ACC112 (cell line): ENCODE data around the gene ETNK2.
"Not testable (repeated sequence)": the region's sequence is repeated elsewhere in the genome, so short reads cannot be mapped to it uniquely, and the experiment has no call there.

ENCODE experiments used
- H2AFZ ChIP-seq: fragments of 200-600 bp; sonication (generic); one replicate; pipeline ENCODE4 v1.6.0; 2017; ENCODE audit warnings: antibody characterized with exemption, low read length; ENCODE audit not compliant: unreplicated experiment
- H3K27ac ChIP-seq: fragments of 200-600 bp; sonication (generic); 2 replicates; pipeline ENCODE4 v1.5.1; 2014; ENCODE audit warnings: low read depth, mild to moderate bottlenecking, antibody characterized with exemption, low read length, moderate library complexity
- H3K27me3 ChIP-seq: fragments of 200-600 bp; sonication (generic); 2 replicates; pipeline ENCODE4 v1.6.1; 2014; ENCODE audit warnings: mild to moderate bottlenecking, antibody characterized with exemption, low read length, moderate library complexity, mixed read lengths; ENCODE audit not compliant: insufficient read depth
- H3K36me3 ChIP-seq: fragments of 200-600 bp; sonication (generic); 2 replicates; pipeline ENCODE4 v1.6.1; 2016; ENCODE audit warnings: mild to moderate bottlenecking, antibody characterized with exemption, low read length, moderate library complexity, mixed read lengths; ENCODE audit not compliant: insufficient read depth
- H3K4me1 ChIP-seq: fragments of 200-600 bp; sonication (generic); one replicate; pipeline ENCODE4 v1.6.1; 2016; ENCODE audit warnings: low read length, mixed read lengths; ENCODE audit not compliant: insufficient read depth, unreplicated experiment, control insufficient read depth
- H3K4me3 ChIP-seq: fragments of 200-600 bp; sonication (generic); 2 replicates; pipeline ENCODE4 v1.5.1; 2014; ENCODE audit warnings: mild to moderate bottlenecking, low read depth, low read length
- H3K79me2 ChIP-seq: fragments of 200-600 bp; sonication (generic); one replicate; pipeline ENCODE4 v1.6.0; 2016; ENCODE audit warnings: low read length; ENCODE audit not compliant: control insufficient read depth, unreplicated experiment, insufficient read depth

ETNK2 gene

DNA sequence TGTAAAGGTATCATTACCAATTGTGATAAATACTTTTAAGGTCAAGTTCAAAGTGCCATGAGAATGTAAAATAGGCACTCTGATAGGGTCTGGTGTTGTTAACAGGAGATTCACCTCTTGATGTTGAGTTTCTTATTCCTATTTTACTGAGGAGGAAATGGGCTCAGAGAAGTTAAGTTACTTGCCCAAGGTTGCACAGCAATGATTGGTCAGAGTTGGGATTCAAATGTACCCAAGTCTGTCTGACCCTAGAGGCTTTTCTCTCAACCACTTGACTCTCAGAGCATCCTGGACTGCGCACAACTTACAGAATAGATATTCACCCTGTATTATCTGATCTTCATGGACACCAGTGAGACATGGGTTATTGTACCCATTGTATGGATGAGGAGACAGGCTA is 45.0 kb downstream of the ETNK2 start:
- H3K4me3 ChIP-seq = no peak overlapping the region
- no peaks in the 10 kb centered on the region for H3K27me3 ChIP-seq
- no peaks in the 10 kb centered on the region for H3K36me3 ChIP-seq
- H3K27ac ChIP-seq = no peak overlapping the region
- H2AFZ ChIP-seq = no peak overlapping the region
- H3K4me1 ChIP-seq = peaks cover 33% of the 10 kb centered on the region
- H3K79me2 ChIP-seq = peaks cover 12% of the 10 kb centered on the region

DNA sequence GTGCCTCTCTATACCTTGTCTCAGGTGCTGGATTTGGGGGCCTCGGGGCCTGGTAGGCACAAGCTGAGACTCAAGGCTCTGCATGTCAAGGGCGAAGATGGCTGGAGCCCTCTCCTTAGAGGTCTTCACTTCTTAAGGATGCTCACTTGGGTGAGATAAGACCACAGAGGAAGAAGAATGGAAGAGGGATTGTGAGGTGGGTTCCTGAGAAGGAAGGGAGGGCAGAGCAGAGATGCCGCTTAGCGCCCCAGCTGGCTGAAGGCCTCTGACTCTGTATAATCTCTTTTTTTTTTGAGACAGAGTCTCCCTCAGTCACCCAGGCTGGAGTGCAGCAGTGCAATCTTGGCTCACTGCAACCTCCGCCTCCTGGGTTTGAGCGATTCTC is 46.7 kb downstream of the ETNK2 start:
- peak overlapping the region; percentile 61 for H3K27ac ChIP-seq
- H3K36me3 ChIP-seq = no peaks in the 10 kb centered on the region
- H3K4me3 ChIP-seq = no peak overlapping the region
- H2AFZ ChIP-seq = no peak overlapping the region
- peaks cover 22% of the 10 kb centered on the region for H3K79me2 ChIP-seq
- H3K4me1 ChIP-seq = peaks cover 33% of the 10 kb centered on the region
- no peaks in the 10 kb centered on the region for H3K27me3 ChIP-seq

DNA sequence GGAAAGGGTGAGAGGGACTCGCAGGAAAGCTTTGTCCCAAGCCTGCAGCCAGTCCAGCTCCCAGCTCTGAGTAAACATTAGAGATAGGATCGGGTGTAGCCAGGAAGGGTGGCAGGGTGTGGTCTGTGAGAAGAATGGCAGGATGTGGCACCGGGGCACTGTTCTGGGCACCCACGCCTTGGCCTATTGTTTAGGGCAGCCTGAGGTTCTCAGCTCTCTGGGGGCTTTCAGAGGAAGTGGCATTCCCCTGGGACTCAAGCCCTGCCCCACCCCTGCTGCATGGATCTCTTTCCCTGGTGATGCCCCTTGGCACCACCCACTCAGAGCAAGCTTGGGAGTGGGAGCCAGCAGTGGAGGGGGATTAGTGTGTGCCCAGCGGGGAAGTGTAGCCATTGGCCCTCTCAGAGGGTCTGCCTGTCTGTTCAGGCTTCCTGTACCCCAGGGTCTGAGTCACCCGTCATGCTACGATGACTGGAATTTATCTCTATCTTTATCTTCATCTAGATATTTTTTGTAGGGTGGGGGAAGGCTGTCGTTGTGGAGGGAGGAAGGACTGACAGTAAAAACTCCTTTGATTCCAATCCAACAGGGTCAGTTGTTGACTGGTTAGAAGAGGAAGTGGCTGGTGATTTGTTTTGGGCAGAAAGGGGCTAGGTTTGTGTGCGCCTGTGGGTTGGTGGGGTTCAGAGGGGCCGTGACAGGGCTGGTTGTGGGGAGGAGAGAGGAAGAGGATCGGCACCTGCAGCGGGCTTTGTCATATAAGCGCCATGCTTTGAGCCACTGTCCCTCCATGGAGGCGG is 47.3 kb downstream of the ETNK2 start:
- Histone ChIP-seq H3K27ac (peak overlapping the region; percentile 61), H3K4me3 (peak overlapping the region; percentile 9; the same call in 1 of the 2 replicates), H3K27me3 (no peaks in the 10 kb centered on the region), H3K79me2 (peaks cover 26% of the 10 kb centered on the region), H2AFZ (no peak overlapping the region), H3K4me1 (peaks cover 33% of the 10 kb centered on the region), H3K36me3 (no peaks in the 10 kb centered on the region)

DNA sequence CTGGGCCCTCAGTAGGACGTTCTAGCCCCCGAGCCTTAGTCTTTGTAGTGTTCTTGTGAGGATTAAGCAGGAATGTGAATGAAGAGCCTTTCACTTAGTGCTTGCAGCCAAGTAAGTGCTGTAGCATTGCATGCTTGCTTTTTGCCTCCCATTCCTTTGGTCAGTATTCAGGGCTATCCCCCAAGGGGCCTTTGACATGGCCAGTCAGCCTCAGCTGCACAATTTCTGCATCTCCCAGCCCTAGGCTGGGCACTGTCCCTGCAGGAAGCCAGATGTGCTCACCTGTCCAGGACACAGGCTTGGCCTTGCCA is 48.5 kb downstream of the ETNK2 start:
- H3K27me3 ChIP-seq = no peaks in the 10 kb centered on the region
- peaks cover 26% of the 10 kb centered on the region for H3K79me2 ChIP-seq
- H3K36me3 ChIP-seq = no peaks in the 10 kb centered on the region
- peaks cover 33% of the 10 kb centered on the region for H3K4me1 ChIP-seq
- no peak overlapping the region for H2AFZ ChIP-seq
- peak overlapping the region; percentile 61 for H3K27ac ChIP-seq
- H3K4me3 ChIP-seq = no peak overlapping the region; the same call in 1 of the 2 replicates

DNA sequence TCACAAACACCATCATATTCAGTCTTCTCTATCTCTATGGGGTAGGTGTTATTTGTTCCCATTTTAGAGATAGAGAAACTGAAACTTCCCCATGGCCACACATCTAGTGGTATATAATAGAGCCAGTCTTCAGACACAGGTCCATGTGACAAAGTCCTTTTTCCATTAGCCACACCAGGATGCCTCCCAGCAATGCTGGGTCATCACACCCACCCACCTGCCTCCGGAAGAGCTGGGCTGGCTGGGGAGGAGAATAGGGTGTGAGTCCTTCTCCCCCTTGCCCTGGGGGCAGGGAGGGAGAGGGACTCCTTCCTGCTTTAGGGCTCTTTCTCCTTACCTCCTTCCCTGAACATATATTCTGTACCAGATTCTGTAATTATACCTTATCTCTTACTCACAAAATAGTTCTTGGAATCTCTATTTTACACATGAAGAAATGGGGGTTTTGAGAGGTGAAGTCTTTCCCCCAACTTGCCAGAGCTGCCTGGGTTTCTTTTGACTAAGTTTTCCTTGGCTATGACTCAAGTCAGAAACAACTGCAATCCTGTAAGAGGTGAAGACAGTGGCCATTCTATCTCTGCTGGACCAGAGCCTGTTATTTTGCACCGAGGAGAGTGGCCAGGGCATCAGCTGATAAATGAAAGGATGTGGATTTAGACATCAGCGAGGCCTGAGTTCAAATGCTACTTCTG is 49.0 kb downstream of the ETNK2 start:
- Histone ChIP-seq H3K4me1 (peaks cover 33% of the 10 kb centered on the region), H3K36me3 (no peaks in the 10 kb centered on the region), H3K4me3 (peak overlapping the region; percentile 16; the same call in 1 of the 2 replicates), H2AFZ (no peak overlapping the region), H3K27me3 (no peaks in the 10 kb centered on the region), H3K79me2 (peaks cover 26% of the 10 kb centered on the region), H3K27ac (peak overlapping the region; percentile 61)

DNA sequence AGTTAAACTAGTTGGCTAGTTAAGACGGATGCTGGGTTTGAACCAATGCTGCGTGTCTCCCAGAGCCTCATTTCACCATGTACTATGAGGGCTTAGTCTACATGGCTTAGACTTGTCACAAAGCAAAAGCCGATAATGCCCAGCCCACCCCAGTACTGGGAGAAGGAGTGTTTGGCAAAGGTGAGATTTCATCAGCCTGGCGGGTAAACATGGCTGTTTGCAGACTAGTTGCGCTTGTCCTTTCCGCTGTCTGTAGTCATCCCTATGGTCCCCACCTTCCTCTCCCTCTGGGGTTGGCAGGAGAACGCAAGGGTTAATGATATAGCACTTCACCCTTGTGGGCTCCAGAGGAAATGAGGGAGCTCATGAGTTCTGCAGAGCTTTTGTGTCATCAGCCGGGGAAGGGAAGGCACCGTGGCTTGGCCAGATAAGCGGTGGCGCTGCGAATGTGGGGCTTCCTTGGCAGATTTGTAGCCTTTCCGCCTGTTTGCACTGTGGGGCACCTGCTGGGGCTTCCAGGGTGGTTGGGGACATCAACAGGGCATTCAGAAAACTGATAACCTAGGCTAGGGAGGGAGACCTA is 49.7 kb downstream of the ETNK2 start:
- no peaks in the 10 kb centered on the region for H3K36me3 ChIP-seq
- H3K79me2 ChIP-seq = peaks cover 27% of the 10 kb centered on the region
- no peak overlapping the region for H3K27ac ChIP-seq
- H3K27me3 ChIP-seq = no peaks in the 10 kb centered on the region
- no peak overlapping the region for H2AFZ ChIP-seq
- no peak overlapping the region for H3K4me3 ChIP-seq
- peaks cover 33% of the 10 kb centered on the region for H3K4me1 ChIP-seq

DNA sequence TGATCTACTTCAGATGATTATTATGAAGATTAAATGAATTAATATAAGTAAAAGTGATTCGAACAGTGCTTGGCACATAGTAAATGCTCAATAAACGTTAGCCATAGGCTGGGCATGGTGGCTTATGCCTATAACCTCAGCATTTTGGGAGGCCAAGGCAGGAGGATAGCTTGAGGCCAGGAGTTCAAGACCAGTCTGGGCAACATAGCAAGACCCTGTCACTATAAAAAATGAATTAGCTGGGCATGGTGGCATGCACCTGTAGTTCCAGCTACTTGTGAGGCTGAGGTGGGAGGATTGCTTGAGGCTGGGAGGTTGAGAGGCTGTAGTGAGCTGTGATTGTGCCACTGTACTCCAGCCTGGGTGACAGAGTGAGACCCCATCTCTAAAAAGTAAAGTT is 52.1 kb downstream of the ETNK2 start:
- H3K27ac ChIP-seq, H3K27me3 ChIP-seq: not testable (repeated sequence)
- H3K4me1 ChIP-seq = peaks cover 32% of the 10 kb centered on the region

DNA sequence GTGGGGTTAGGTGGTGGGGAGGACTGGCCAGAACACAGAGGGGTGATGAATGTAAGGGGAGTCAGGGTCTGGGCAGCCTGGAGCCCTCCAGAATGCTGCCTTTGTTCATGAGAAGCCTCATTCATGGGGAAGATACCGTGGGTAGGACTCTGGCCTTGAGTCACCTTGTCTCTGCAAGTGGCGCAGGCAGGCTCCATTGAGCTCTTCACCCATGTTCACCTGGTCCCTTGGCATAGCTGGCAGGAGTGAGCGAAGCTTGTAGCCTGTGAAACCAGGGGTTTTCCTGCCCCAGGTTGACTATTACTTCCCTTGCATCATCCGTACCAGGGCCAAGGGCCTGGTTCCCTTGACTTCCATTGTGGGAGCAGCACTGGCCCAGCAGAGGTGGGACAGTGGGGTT is 53.2 kb downstream of the ETNK2 start:
- H3K4me1 ChIP-seq = peaks cover 31% of the 10 kb centered on the region
- no peak overlapping the region for H3K27ac ChIP-seq
- peaks cover 49% of the 10 kb centered on the region for H3K79me2 ChIP-seq
- H3K36me3 ChIP-seq = no peaks in the 10 kb centered on the region
- H2AFZ ChIP-seq = no peak overlapping the region
- H3K4me3 ChIP-seq = no peak overlapping the region
- H3K27me3 ChIP-seq = no peaks in the 10 kb centered on the region

More for the DNA sequence above, 52.1 kb downstream of the ETNK2 start:
- H3K4me3 ChIP-seq, H2AFZ ChIP-seq, H3K36me3 ChIP-seq: not testable (repeated sequence)
- peaks cover 44% of the 10 kb centered on the region for H3K79me2 ChIP-seq

DNA sequence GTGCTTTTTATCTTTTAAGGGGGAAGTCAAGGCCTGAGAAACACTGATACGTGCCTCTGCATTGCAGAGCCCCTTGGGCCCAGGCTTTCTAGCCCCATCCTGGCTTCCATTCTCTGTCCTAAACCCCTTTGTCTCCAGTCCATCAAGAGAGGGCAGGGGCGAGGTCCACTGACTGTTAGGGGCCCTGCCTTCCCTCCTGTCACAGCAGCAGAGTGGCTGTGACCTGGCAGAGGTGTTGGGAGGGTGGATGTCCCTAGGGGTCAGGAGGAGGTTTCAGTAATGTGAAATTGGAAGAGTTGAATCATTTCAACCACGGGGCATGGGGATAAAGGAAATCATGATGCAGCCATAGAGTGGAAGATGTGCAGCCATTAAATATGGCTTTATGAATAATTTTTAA is 54.9 kb downstream of the ETNK2 start:
- H2AFZ ChIP-seq = no peak overlapping the region
- no peak overlapping the region for H3K4me3 ChIP-seq
- H3K4me1 ChIP-seq = peaks cover 24% of the 10 kb centered on the region
- peaks cover 60% of the 10 kb centered on the region for H3K79me2 ChIP-seq
- H3K27ac ChIP-seq = no peak overlapping the region
- no peaks in the 10 kb centered on the region for H3K36me3 ChIP-seq
- no peaks in the 10 kb centered on the region for H3K27me3 ChIP-seq

DNA sequence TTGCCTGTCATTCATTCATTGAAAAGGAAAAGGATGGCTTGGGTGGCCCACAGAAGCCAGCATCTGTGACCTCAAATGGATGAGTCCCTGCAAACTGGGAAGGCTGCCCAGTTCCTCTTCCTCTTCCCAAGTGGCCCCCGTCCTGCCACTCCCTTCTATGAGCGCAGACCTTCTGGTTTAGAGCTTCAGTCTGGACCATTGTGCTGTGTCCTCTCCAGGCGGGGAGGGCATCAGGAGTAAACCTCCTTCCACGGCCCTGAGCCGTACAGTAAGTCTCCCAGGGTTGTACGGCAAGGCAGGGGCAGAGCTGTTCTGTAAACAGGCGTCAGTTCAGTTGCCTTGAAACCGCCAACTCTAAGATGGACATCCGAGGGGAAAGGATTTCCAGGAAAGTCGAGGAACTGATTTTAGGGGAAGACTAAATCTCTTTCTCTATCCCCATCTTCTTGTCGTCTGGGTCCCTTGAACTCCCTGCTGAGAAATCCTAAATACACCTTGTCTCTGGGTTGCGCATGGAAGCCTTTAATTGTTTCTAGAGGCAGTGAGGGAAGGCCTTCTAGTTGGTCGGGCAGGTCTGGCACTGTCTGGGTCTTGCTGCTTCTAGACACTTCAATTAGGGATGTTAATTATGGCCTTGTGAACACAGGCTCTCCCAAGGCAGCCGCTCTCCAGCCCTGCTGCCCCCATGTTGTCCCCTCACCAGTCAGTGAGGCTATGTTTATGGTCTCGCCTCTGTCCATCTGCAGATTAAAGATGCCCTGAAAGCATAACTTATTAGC is 56.8 kb downstream of the ETNK2 start:
- H3K4me1 ChIP-seq = peaks cover 28% of the 10 kb centered on the region
- no peak overlapping the region for H3K4me3 ChIP-seq
- H2AFZ ChIP-seq = no peak overlapping the region
- H3K27me3 ChIP-seq = no peaks in the 10 kb centered on the region
- H3K36me3 ChIP-seq = no peaks in the 10 kb centered on the region
- H3K27ac ChIP-seq = no peak overlapping the region
- H3K79me2 ChIP-seq = peaks cover 66% of the 10 kb centered on the region
